COR-L47 (cell line): ENCODE measurements around the gene FAM81A.
"Not testable (repeated sequence)": the region's sequence is repeated elsewhere in the genome, so short reads cannot be mapped to it uniquely, and the experiment has no call there.

ENCODE experiments used
- DNase-seq: peaks from one replicate; lab custom pipeline; 2025; lab: John Stamatoyannopoulos, UW

Gene FAM81A

GRCh38 chr15:59489485-59489884 lies 51.5 kb downstream of the FAM81A start:
- DNase-seq = not testable (repeated sequence)

- DNase-seq = peak; percentile 18
Observed at GRCh38 chr15:59491062-59491461, 53.1 kb downstream of the FAM81A start.

GRCh38 chr15:59492389-59493377 lies 54.7 kb downstream of the FAM81A start:
- peak; percentile 53 for DNase-seq

- DNase-seq = peak; percentile 35
Observed at GRCh38 chr15:59501597-59501996, 63.6 kb downstream of the FAM81A start.

GRCh38 chr15:59515190-59515589 lies 77.2 kb downstream of the FAM81A start:
- DNase-seq = no peak

- DNase-seq = no peak
Observed at GRCh38 chr15:59516655-59517461, 78.9 kb downstream of the FAM81A start.

GRCh38 chr15:59519329-59519728 lies 81.3 kb downstream of the FAM81A start:
- no peak for DNase-seq

- DNase-seq = no peak
Observed at GRCh38 chr15:59521443-59521842, 83.5 kb downstream of the FAM81A start.

GRCh38 chr15:59522988-59523461 lies 85.0 kb downstream of the FAM81A start:
- peak; percentile 10 for DNase-seq

- DNase-seq = no peak
Observed at GRCh38 chr15:59523702-59524101, 85.7 kb downstream of the FAM81A start.

- no peak for DNase-seq
Observed at GRCh38 chr15:59524331-59524731, 86.3 kb downstream of the FAM81A start.

GRCh38 chr15:59526466-59526865 lies 88.5 kb downstream of the FAM81A start:
- DNase-seq = not testable (repeated sequence)

GRCh38 chr15:59528429-59528828 lies 90.4 kb downstream of the FAM81A start:
- DNase-seq = no peak

GRCh38 chr15:59528961-59529402 lies 91.0 kb downstream of the FAM81A start:
- DNase-seq = peak; percentile 80

- no peak for DNase-seq
Observed at GRCh38 chr15:59531066-59531675, 93.2 kb downstream of the FAM81A start.

- DNase-seq = peak; percentile 30
Observed at GRCh38 chr15:59532770-59533379, 94.9 kb downstream of the FAM81A start.

- no peak for DNase-seq
Observed at GRCh38 chr15:59536553-59536952, 98.6 kb downstream of the FAM81A start.

GRCh38 chr15:59537403-59537802 lies 99.4 kb downstream of the FAM81A start:
- DNase-seq = no peak

- no peak for DNase-seq
Observed at GRCh38 chr15:59538494-59538893, 100.5 kb downstream of the FAM81A start.

- DNase-seq = no peak
Observed at GRCh38 chr15:59539799-59540198, 101.8 kb downstream of the FAM81A start.

- DNase-seq = no peak
Observed at GRCh38 chr15:59540654-59541053, 102.7 kb downstream of the FAM81A start.

- DNase-seq = no peak
Observed at GRCh38 chr15:59541750-59542149, 103.8 kb downstream of the FAM81A start.
